LHCN-M2 (cell line): ENCODE results near the gene DTX4. TPM values are rescaled to one million over a fixed set of nuclear protein-coding genes. Genes with fewer than 3 reads are reported as not detected.

Experiments used
- DNase-seq: peaks from one replicate; pipeline ENCODE4 v3.0.0-alpha.2; 2012; ENCODE audit warnings: low read depth
- total RNA-seq: library from RNA; depleted of rRNA; stranded (reverse); fragments of >200 nt; gene quantifications from 2 replicates; pipeline ENCODE4 v1.2.3, GENCODE V29; 2014

DTX4 gene
- total RNA-seq, 1 experiment from 2014 or later: 1.2 TPM

DNA sequence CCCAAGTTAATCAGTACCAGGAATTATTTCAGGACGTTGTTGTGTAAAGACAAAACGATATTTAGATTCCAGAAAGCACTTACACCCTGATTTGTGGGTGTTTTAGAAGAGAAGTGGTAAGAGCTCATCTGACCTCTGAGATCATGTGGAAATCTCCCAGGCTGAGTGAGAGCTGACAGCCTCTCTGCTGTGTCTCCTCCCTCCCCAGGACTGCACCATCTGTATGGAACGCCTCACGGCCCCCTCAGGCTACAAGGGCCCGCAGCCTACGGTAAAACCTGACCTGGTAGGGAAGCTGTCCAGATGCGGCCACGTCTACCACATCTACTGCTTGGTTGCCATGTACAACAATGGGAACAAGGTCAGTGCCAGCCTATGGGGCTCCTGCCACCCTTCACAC is 20.0 kb downstream of the DTX4 start:
- no peak for DNase-seq

- no peak for DNase-seq
Observed at GRCh38 chr11:59192446-59193020, 20.6 kb downstream of the DTX4 start.

- no peak for DNase-seq
Observed at GRCh38 chr11:59193587-59194130, 21.7 kb downstream of the DTX4 start.

GRCh38 chr11:59195586-59195985 is 23.7 kb downstream of the DTX4 start:
- DNase-seq: no peak

DNA sequence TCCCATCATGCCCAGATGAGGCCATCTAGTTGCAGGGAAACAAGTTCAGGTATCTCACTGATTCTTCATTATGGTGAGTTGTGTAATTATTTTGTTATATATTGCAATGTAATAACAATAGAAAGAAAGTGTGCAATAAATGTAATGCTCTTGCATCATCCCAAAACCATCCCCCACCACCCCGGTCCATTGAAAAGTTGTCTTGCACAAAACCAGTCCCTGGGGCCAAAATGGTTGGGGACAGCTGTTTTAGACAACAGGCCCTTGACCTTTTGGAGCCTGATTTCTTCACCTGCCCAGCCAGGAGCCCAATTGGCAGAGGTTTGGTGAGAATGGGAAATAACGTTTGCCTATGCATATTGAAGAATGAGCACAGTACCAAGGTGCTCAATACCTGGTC is 24.8 kb downstream of the DTX4 start:
- no peak for DNase-seq

DNA sequence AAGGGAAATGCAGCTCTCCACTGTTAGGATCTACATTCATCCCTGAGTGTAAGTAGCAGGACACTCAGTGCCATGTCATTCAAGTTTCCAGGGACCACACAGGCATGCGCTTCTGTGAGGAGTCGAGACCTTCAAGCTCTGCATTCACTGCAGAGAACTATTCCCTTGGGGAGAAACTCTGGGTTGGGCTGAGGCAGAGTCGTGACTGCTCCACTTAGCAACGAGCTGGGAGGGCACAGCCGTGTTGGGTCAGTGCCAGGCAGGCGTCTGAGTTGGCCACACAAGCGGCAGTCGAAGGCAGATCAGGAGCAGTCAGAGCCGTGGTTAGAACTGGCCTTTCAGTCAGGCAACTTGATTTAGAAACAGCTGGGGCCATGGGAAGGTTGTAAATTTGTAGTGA is 26.1 kb downstream of the DTX4 start:
- DNase-seq: peak; percentile 87

DNA sequence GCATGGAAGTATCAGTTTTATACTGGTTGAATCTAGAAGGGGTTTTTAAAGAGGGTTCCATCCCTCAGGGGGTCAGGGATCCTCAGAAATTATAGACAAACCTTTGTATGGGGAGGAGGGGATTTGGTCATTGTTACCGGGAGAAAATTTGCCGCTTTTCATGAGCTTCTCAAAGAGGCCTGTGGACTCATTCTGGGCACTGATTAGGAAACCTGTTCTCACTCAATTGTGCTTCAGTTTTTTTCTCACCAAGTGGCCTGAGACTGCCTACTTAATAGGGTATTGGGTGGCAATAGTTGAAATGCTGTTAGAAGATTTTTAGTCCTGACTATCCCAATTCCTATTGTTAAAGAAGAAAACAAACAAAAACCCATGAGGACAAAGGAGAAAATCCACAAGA is 26.8 kb downstream of the DTX4 start:
- no peak for DNase-seq

DNA sequence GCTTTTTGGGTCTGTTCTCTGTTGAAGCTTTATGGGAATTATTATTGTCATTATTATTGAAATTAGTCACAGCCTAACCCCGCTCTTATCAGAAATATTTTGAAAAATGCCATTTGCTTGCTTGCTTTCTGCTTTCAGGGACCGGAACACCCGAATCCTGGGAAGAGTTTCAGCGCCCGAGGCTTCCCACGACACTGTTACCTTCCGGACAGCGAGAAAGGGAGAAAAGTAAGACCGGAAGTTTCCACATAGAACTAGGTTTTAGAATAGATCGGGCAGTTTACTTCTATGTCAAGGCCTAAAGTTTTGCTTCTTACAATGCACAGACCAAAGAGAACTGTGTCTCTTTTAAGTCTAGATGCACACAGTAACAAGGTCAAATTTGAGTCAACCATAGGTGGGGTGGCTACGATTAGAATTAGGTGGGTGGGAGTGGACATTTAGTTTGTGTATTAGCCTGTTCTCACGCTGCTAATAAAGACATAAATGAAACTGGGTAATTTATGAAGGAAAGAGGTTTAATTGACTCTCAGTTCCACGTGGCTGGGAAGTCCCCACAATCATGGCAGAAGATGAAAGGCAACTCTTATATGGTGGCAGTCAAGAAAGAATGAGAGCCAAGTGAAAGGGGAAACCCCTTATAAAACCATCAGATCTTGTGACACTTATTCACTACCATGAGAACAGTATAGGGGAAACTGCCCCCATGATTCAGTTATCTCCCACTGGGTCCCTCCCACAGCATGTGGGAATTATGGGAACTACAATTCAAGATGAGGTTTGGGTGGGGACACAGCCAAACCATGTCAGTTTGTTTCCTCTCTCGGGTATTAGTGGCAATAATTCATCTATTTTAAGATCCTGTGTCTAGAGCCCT is 27.9 kb downstream of the DTX4 start:
- no peak for DNase-seq

DNA sequence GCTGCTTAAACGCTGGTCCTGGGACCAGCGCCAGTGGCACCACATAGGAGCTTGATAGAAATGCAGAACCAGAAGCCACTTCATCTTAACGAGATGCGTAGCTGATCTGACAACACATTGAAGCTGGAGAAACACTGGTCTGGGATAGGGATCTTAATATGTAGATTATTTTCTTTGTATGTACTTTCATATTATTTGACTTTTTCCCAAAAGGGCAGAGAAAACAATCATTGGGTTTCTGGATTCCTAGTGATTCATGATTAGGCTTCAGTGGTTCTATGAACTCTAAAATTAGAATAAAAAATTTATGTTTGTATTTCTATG is 28.5 kb downstream of the DTX4 start:
- no peak for DNase-seq

DNA sequence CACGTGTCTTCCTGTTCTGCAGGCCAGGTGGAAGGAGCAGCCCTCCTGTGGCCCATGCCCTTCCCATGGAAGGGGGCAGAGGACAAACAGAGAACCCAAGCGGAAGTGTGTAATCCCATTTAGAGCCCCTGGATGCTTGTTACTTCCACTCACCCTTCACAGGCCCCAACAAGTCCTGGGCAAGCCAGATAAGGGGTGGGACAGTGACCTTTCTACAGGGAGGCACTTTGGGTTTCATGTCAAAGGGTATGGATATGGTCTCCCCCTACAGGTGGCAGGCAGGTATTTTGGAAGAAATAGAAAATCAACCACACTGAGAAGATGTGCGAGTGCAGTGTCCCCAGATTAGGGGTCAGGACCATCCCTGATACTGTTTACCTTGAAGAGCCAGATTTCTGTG is 29.4 kb downstream of the DTX4 start:
- DNase-seq: no peak

DNA sequence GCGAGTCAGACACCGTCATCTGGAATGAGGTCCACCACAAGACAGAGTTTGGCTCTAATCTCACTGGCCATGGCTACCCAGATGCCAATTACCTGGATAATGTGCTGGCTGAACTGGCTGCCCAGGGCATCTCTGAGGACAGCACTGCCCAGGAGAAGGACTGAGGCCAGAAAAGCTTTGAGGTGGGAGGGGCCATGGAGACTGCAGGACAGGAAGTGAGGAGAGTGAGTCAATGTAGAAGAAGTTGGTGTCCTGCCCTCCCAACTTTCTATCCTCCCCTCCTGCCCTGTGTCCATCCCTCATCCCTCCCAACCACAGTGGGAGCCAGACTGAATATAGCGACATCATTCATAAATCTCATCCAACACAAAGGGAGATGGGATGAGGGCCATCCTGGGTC is 32.8 kb downstream of the DTX4 start:
- DNase-seq: no peak

DNA sequence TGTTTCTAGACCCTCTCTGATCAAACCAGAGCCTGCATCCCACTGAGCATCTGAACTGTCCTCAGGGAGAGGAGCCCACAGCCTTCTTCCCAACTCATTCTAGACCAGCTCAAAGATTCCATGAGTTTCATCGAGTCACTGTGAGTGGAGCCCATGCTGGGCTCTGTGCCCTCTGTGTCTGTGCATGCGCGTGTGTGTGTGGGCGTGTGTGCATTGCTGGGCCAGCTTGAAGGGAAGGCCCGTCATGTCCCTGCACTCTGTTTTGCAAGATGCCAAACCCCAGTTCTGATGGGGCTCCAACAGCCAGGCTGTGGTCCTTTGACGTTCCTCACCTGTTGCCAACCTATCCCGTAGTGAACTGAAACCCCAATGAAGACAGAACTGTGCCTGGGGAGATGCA is 33.7 kb downstream of the DTX4 start:
- DNase-seq: no peak

DNA sequence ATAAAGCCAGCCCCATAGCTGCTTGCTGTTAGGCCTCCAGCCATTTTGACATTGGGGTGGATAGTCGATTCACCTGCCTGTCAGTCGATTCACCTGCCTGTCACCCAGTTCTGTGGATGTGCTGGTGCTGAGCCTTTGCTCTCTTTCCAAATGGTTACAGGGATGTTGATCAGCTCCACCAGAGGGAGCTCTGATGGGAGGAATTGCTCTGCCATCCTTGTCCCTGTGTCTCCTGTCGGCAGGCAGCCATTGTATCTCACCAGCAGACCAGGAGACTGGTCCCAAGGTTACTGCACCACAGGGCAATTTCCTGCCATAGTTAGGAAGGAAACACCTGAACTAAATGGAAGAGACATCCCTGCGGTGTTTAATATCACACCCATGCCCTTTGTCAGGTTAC is 34.7 kb downstream of the DTX4 start:
- DNase-seq: peak; percentile 40

DNA sequence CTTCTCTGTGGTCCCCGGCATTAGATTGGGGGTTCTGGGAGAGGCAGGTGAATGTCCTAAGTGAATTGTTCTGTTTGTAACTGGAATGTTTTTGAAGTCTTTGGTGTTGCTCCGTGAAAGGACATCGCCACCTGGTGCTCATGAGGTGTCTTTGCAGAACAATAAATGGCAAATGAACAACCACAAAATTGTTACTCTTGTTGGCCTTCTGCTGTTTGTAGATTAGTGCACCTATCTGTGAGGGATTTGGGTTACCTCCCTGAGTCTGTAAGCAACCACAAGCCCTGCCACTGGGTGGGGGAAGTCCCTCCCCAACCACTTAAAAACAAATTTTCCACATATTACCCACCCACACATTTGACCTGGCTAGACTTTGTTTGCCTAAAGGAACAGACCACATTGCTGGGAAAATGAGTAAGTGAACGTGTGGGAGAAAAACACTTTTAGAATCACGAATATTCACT is 36.1 kb downstream of the DTX4 start:
- peak; percentile 47 for DNase-seq

GRCh38 chr11:59208956-59209355 is 37.0 kb downstream of the DTX4 start:
- no peak for DNase-seq

DNA sequence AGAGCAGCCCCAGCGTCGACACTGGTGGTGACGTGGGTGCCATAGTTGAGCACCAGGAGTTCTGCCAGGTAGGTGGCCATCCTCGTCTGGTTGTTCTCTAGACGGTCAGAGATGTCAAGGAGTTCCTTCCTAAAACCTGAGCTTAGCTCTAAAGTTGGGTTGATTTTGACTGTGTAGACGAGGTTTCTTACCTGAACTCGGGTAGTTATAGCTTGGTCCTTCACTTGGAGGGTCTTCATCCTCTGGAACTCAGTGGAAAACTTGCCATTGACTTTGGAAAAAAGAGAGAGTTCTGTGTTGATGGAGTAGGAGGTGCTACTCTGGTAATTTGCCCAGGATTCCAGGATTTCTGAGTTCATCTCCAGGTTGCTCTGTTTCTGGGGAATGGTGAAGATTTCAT is 40.3 kb downstream of the DTX4 start:
- no peak for DNase-seq

DNA sequence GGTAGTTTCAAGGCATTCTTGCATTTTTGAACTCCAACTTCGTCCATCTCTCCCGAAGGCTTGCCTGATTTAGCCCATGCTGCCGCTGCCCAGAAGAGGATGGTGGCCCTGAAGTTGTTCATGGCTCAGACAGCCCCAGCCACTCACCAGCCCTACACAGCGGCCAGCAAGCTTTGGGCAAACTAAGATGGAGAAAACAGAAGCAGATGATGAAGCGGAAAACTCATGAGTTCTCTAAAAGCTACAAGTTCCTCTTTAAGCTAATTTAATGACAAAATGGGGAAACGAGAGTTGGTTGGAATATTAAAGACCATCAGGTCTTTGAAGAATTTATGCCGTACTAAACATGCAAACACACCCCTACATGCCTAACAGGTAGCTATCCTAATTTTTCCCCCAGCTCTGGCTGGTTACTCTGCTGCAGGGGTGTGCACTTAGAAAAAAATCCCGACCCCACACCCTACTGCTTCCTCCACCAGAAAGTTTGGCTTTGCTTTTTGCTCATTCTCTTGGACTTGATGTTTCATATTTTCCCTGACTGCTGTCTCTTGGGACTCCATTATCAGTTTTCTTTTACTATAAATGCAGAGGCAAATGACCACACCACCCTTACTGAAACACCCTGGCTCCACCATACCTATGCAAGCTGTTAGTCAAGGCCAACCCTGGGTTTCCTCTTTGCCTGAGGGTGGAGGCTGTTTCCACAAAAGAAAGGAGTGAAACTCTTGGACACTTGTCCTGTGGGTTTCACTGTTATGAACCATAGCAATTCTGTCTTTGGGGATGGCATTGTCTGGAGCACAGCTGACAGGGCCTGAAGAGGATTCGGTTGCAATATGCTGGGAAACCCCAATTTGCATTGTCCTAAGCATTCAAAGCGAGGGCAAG is 41.1 kb downstream of the DTX4 start, which contains the start of gene MPEG1:
TSS of gene MPEG1 (minus strand) at position 184 of the 888 bp plus-strand sequence. CDS start at position 122, 62 bp downstream.
- DNase-seq: no peak

DNA sequence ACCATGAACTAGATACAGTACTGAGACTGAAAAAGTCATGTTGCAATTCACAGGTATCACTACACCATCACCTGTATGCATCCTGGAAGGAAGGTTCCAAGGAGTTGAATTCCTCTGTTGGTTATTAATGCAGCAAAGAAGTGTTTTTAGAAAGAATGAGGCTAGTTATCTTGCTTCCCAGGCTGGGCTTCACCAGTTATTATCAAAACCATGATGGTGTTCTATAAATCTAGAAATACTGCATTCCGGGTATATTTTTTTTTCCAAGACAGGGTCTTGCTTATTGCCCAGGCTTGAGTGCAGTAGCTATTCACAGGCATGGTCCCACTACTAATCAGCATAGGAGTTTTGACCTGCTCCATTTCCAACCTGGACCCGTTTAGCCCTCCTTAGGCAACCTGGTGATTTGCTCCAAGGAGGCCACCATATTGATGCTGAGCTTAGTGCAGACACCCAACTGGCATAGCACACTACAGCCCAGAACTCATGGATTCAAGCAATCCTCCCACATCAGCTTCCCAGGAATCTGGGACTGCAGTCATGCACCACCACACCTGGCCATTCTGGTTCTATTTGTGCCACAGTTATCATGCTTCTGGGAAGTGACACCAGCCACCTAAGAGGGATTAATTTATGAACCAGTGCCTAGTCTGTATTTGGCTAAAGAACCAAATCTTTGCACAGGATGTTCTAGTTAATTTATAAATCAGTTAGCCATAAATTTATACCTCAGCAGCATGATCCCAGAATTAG is 42.4 kb downstream of the DTX4 start:
- no peak for DNase-seq

DNA sequence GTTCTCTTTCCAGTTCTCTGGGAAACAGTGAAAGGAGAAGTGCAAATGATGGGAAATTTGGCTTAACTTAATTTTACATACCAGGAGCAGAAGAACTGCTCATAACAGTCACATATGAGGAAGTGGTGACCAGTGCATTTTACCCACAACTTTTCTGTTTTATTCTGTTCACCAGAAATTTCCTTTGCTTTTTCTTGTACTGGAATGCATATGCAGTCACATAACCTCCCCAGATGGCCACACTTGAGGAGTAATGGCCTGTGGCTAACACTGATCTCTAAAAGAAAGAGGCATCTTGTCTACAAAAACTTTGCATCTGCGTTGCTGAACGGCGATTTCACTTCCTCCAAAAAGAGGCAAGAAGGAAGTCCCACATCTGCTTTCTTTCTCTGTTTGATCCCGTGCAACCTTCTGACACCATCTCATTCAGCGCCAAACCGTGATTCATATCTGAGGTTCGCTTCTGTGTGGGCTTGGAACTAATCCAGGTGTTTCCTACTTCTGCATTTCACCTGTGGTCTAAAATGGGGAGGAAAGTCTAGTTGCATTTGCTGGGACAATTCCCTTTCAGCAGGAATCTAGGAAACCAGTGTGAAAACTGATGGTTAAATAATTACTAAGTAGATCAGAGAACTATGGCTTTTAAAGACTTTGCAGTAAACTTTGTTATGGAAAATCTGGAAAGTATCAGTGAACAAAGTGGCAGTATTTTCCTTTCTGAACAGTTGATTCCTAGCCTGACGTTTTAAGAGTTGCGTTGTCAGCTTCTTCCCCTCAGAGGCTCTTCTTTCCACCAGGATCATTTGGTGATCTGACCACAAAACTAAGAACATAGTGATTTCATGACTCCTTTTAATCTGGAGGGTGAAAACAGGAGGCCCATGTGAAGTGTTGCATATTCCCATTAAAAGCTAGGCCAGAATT is 45.0 kb downstream of the DTX4 start:
- peak; percentile 19 for DNase-seq

DNA sequence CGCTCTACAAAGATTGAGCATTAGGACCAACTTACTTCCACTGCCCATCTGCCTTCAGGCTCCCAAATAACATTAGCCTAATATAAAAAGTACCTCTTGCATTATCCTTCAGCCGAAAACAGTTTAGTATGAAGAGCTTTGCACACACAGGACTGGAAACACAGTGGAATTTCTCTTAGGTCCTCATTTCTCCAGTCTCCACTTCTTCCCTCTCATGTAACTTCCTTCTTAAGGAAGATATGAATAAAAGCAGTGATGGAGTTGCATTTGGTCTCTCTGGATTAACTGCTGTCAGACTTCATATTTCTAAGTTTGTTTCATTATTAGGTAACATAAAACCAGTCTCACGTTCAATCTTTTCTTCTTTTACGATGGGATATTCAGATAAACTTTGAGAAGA is 46.4 kb downstream of the DTX4 start:
- no peak for DNase-seq
